NCI-H2107 (cell line): Measurements from ENCODE around the gene SLIT3.

ENCODE experiments used
- DNase-seq: peaks from one replicate; lab custom pipeline; 2025; lab: John Stamatoyannopoulos, UW

SLIT3 gene

GRCh38 chr5:168860503-168860902 lies 440.4 kb downstream of the SLIT3 start:
- DNase-seq = no peak

- no peak for DNase-seq
Measured at GRCh38 chr5:168860081-168860480, 440.9 kb downstream of the SLIT3 start.

GRCh38 chr5:168859471-168859870 lies 441.5 kb downstream of the SLIT3 start:
- no peak for DNase-seq

- no peak for DNase-seq
Measured at GRCh38 chr5:168858994-168859393, 441.9 kb downstream of the SLIT3 start.

- no peak for DNase-seq
Measured at GRCh38 chr5:168858371-168858770, 442.6 kb downstream of the SLIT3 start.

- no peak for DNase-seq
Measured at GRCh38 chr5:168853972-168854371, 447.0 kb downstream of the SLIT3 start.

- DNase-seq = no peak
Measured at GRCh38 chr5:168852329-168852728, 448.6 kb downstream of the SLIT3 start.

- no peak for DNase-seq
Measured at GRCh38 chr5:168851902-168852321, 449.0 kb downstream of the SLIT3 start.

- no peak for DNase-seq
Measured at GRCh38 chr5:168850683-168851082, 450.3 kb downstream of the SLIT3 start.

- no peak for DNase-seq
Measured at GRCh38 chr5:168848569-168848968, 452.4 kb downstream of the SLIT3 start.

- no peak for DNase-seq
Measured at GRCh38 chr5:168847511-168848073, 453.3 kb downstream of the SLIT3 start.

- no peak for DNase-seq
Measured at GRCh38 chr5:168844922-168845296, 456.0 kb downstream of the SLIT3 start.

GRCh38 chr5:168844016-168844921 lies 456.7 kb downstream of the SLIT3 start:
- no peak for DNase-seq

GRCh38 chr5:168843277-168844015 lies 457.5 kb downstream of the SLIT3 start:
- no peak for DNase-seq

- no peak for DNase-seq
Measured at GRCh38 chr5:168842571-168843205, 458.3 kb downstream of the SLIT3 start.

GRCh38 chr5:168837852-168838251 lies 463.1 kb downstream of the SLIT3 start:
- no peak for DNase-seq

GRCh38 chr5:168836603-168837231 lies 464.2 kb downstream of the SLIT3 start:
- no peak for DNase-seq

- no peak for DNase-seq
Measured at GRCh38 chr5:168833936-168834335, 467.0 kb downstream of the SLIT3 start.

GRCh38 chr5:168833383-168833782 lies 467.6 kb downstream of the SLIT3 start:
- no peak for DNase-seq

GRCh38 chr5:168832308-168832707 lies 468.6 kb downstream of the SLIT3 start:
- no peak for DNase-seq

GRCh38 chr5:168831383-168831782 lies 469.6 kb downstream of the SLIT3 start:
- no peak for DNase-seq

- DNase-seq = no peak
Measured at GRCh38 chr5:168830833-168831232, 470.1 kb downstream of the SLIT3 start.
